K562 (cell line): ENCODE results near the gene SOAT2. TPM values are rescaled to one million over a fixed set of nuclear protein-coding genes. Genes with fewer than 3 reads are reported as not detected.

Source experiments
- CTBP1 ChIP-seq: fragments of 450-650 bp; IDR thresholded peaks from 2 replicates; pipeline ENCODE4 v1.6.1; 2016; ENCODE audit warnings: borderline replicate concordance
- JUN ChIP-seq, 2 experiments: sonication (generic) in 1 of 2; formaldehyde crosslinking in 1 of 2; IDR thresholded peaks; 2 replicates each; pipeline versions ENCODE4 v1.6.1 to v1.8.0; 2012 to 2022; ENCODE audit warnings: borderline replicate concordance in 2 of 2, mild to moderate bottlenecking in 2 of 2, improper control_type of control experiment in 1 of 2, low read depth in 1 of 2, low read length in 1 of 2, missing genetic modification reagents in 1 of 2
- JUND ChIP-seq, 2 experiments: IDR thresholded peaks; 2 replicates in 1 of 2; 3 replicates in 1 of 2; pipeline ENCODE4 v1.6.1; 2011; ENCODE audit warnings: borderline replicate concordance in 2 of 2, low read depth in 2 of 2, low read length in 2 of 2, improper control_type of control experiment in 1 of 2, missing biosample characterization in 1 of 2, missing genetic modification characterization in 1 of 2, missing genetic modification reagents in 1 of 2
- LCOR ChIP-seq: sonication (generic); formaldehyde crosslinking; IDR thresholded peaks from 2 replicates; pipeline ENCODE4 v1.8.0; 2022; ENCODE audit warnings: mild to moderate bottlenecking, missing genetic modification reagents
- NFIX ChIP-seq: fragments of 250-450 bp; sonication (Bioruptor Pico); IDR thresholded peaks from 2 replicates; pipeline ENCODE4 v1.4.0; 2020; ENCODE audit warnings: low read depth, mild to moderate bottlenecking, moderate library complexity
- OTX1 ChIP-seq: fragments of 450-650 bp; formaldehyde crosslinking; IDR thresholded peaks from 2 replicates; pipeline ENCODE4 v1.4.0; 2022; ENCODE audit warnings: mild to moderate bottlenecking
- SMARCB1 ChIP-seq: IDR thresholded peaks from 2 replicates; pipeline ENCODE4 v1.6.1; 2011; ENCODE audit warnings: improper control_type of control experiment, low read depth; ENCODE audit not compliant: insufficient read length
- STAT6 ChIP-seq: sonication (generic); formaldehyde crosslinking; IDR thresholded peaks from 2 replicates; pipeline ENCODE4 v1.8.1; 2023; ENCODE audit warnings: mild to moderate bottlenecking, missing genetic modification reagents
- ZMIZ1 ChIP-seq, 2 experiments: fragments of 150-350 bp in 1 of 2; IDR thresholded peaks; 2 replicates each; pipeline ENCODE4 v1.6.1; 2012 to 2016; ENCODE audit warnings: low read depth in 2 of 2, low read length in 2 of 2, mild to moderate bottlenecking in 1 of 2, moderate library complexity in 1 of 2
- ZNF3 ChIP-seq: fragments of 250-450 bp; sonication (Bioruptor Pico); IDR thresholded peaks from 2 replicates; pipeline ENCODE4 v1.5.0; 2021; ENCODE audit warnings: mild to moderate bottlenecking, moderate library complexity
- polyA plus RNA-seq, 8 experiments: library from polyadenylated mRNA; depleted of rRNA in 4 of 8; stranded (reverse) in 5 of 8; unstranded in 3 of 8; fragments of >200 nt; fragmentation: Nextera tagmentation in 2 of 8; fragmentation: Illumina TruSeq in 1 of 8; extraction: Ambion mirVana in 2 of 8; extraction: Trizol in 1 of 8; gene quantifications; 2 replicates each; pipeline versions ENCODE4 v1.2.1 to v1.2.3, GENCODE V29; 2011 to 2014; ENCODE audit warnings: inconsistent platforms in 1 of 8, missing spikeins in 1 of 8
- total RNA-seq, 7 experiments: library from RNA; depleted of rRNA in 6 of 7; stranded (reverse); fragments of >200 nt in 6 of 7; fragmentation: Illumina TruSeq in 2 of 7; extraction: Trizol in 2 of 7; gene quantifications; 2 replicates each; pipeline versions ENCODE4 v1.2.1 to v1.2.3, GENCODE V29; 2011 to 2021; ENCODE audit warnings: low replicate concordance in 1 of 7
- TF ChIP-seq, protein P1 (sequence below), 2 experiments: fragments of 450-650 bp in 1 of 2; IDR thresholded peaks; 2 replicates each; pipeline ENCODE4 v1.6.1; 2011 to 2017; ENCODE audit warnings: low read depth in 2 of 2, antibody characterized with exemption in 1 of 2, borderline replicate concordance in 1 of 2, low read length in 1 of 2, mild to moderate bottlenecking in 1 of 2, mixed read lengths in 1 of 2; ENCODE audit not compliant: control insufficient read depth in 1 of 2
- TF ChIP-seq, protein P2 (sequence below): fragments of 450-650 bp; IDR thresholded peaks from 2 replicates; pipeline ENCODE4 v1.7.0; 2016; ENCODE audit warnings: borderline replicate concordance

The SOAT2 gene
- total and polyA plus RNA-seq, 9 of the 15 experiments (the other 6 are each of a cell fraction or from before 2014, with no cell fraction given), result 0.04 TPM; not detected in 8

GRCh38 chr12:53159195-53159839 lies 56.0 kb downstream of the SOAT2 start (continued):
- TF ChIP-seq, protein P1, sequence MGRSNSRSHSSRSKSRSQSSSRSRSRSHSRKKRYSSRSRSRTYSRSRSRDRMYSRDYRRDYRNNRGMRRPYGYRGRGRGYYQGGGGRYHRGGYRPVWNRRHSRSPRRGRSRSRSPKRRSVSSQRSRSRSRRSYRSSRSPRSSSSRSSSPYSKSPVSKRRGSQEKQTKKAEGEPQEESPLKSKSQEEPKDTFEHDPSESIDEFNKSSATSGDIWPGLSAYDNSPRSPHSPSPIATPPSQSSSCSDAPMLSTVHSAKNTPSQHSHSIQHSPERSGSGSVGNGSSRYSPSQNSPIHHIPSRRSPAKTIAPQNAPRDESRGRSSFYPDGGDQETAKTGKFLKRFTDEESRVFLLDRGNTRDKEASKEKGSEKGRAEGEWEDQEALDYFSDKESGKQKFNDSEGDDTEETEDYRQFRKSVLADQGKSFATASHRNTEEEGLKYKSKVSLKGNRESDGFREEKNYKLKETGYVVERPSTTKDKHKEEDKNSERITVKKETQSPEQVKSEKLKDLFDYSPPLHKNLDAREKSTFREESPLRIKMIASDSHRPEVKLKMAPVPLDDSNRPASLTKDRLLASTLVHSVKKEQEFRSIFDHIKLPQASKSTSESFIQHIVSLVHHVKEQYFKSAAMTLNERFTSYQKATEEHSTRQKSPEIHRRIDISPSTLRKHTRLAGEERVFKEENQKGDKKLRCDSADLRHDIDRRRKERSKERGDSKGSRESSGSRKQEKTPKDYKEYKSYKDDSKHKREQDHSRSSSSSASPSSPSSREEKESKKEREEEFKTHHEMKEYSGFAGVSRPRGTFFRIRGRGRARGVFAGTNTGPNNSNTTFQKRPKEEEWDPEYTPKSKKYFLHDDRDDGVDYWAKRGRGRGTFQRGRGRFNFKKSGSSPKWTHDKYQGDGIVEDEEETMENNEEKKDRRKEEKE (IDR thresholded peaks at IDR 0.05; ENCODE audit: borderline replicate concordance in 1 of 2, control insufficient read depth in 1 of 2, low read depth in 2 of 2, low read length in 1 of 2), result no peak
- TF ChIP-seq, protein P2, sequence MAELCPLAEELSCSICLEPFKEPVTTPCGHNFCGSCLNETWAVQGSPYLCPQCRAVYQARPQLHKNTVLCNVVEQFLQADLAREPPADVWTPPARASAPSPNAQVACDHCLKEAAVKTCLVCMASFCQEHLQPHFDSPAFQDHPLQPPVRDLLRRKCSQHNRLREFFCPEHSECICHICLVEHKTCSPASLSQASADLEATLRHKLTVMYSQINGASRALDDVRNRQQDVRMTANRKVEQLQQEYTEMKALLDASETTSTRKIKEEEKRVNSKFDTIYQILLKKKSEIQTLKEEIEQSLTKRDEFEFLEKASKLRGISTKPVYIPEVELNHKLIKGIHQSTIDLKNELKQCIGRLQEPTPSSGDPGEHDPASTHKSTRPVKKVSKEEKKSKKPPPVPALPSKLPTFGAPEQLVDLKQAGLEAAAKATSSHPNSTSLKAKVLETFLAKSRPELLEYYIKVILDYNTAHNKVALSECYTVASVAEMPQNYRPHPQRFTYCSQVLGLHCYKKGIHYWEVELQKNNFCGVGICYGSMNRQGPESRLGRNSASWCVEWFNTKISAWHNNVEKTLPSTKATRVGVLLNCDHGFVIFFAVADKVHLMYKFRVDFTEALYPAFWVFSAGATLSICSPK, result no peak
- TF ChIP-seq LCOR (CRISPR knock-in tag) (peak; percentile 87; the same call in 1 of the 2 replicates), NFIX (CRISPR knock-in tag) (no peak), JUND (IDR thresholded peaks at IDR 0.05; ENCODE audit: borderline replicate concordance, low read depth, low read length) (peak; percentile 64), JUND (tag; IDR thresholded peaks at IDR 0.05; ENCODE audit: borderline replicate concordance, low read depth, low read length) (peak; percentile 60; the same call in 1 of the 3 replicates), ZMIZ1 (IDR thresholded peaks at IDR 0.05; ENCODE audit: low read depth in 2 of 2, low read length in 2 of 2) (peak in 1 of 2 experiments; percentile 41; a peak in 1 of 4 replicates), STAT6 (peak; percentile 58; the same call in 1 of the 2 replicates), SMARCB1 (no peak), OTX1 (CRISPR knock-in tag) (0 out of 2 replicates have a peak, but pooled peaks have one; percentile 34), JUN (IDR thresholded peaks at IDR 0.05; ENCODE audit: borderline replicate concordance, low read depth, low read length) (peak; percentile 46; the same call in 1 of the 2 replicates), JUN (CRISPR knock-in tag; IDR thresholded peaks at IDR 0.05; ENCODE audit: borderline replicate concordance) (no peak), CTBP1 (peak; percentile 98), ZNF3 (CRISPR knock-in tag) (no peak)
